ENCODE measurements around the gene ANKRD63. TPM values are rescaled to one million over a fixed set of nuclear protein-coding genes. Genes with fewer than 3 reads are reported as not detected.

ANKRD63 gene
- polyA plus RNA-seq, 3 donors, result not detected

GRCh38 chr15:40313531-40314398 lies 30.9 kb upstream of the ANKRD63 start:
- H2AFZ ChIP-seq (ENCODE audit: insufficient read depth, low read depth, low read length, poor library complexity, severe bottlenecking), result no peak overlapping the region
- Mint-ChIP-seq H3K4me3 (peak overlapping the region in 1 of 2 donors; percentile 59), H3K9me3 (no peaks in the 10 kb centered on the region), H3K4me1 (peaks cover 35% of the 10 kb centered on the region), H3K36me3 (peaks cover 0 to 2% of the 10 kb centered on the region in 2 donors), H3K27me3 (ENCODE audit: low read depth in 3 of 3) (peaks cover 15 to 21% (median 16%) of the 10 kb centered on the region in 3 donors), H3K27ac (peak overlapping the region in 4 of 7 donors; percentile 35 to 83 (median 75))
- H3K4me1 ChIP-seq (ENCODE audit: control insufficient read depth in 1 of 2, insufficient read depth in 2 of 2, low read length in 2 of 2), result peaks cover 28% of the 10 kb centered on the region in 2 donors
- peak overlapping the region; percentile 3 for H3K4me2 ChIP-seq (replicated peaks; ENCODE audit: extremely low read depth, low read length, poor library complexity, severe bottlenecking)
- no peak overlapping the region for H3K4me3 ChIP-seq (replicated peaks in 1 of 3; ENCODE audit: low read depth in 2 of 3, low read length in 3 of 3)
- no peak overlapping the region for H3K27ac ChIP-seq (ENCODE audit: low read depth in 1 of 2, low read length in 2 of 2)
- H3K27me3 ChIP-seq (ENCODE audit: control insufficient read depth in 2 of 2, insufficient read depth in 2 of 2, low read length in 2 of 2), result peaks cover 4 to 10% of the 10 kb centered on the region in 2 donors
- peak; percentile 59 to 68 (median 64) for DNase-seq
- no peak for TF ChIP-seq CTCF (IDR thresholded peaks at IDR 0.05)
- H4K20me1 ChIP-seq (ENCODE audit: insufficient read depth, low read length), result peaks cover 4% of the 10 kb centered on the region
- H3K79me2 ChIP-seq (ENCODE audit: insufficient read depth, low read length), result peaks cover 10% of the 10 kb centered on the region
- H3K9me3 ChIP-seq (replicated peaks in 1 of 2; ENCODE audit: control insufficient read depth in 1 of 2, insufficient read depth in 1 of 2, low read length in 2 of 2), result no peaks in the 10 kb centered on the region
- WGBS (ENCODE audit: insufficient coverage), result 29% methylated on average over 9 of the region's 10 CpGs
- H3K36me3 ChIP-seq (replicated peaks in 1 of 2; ENCODE audit: control insufficient read depth in 1 of 2, insufficient read depth in 2 of 2, low read length in 2 of 2), result no peaks in the 10 kb centered on the region
- H3K9ac ChIP-seq (ENCODE audit: insufficient read depth, low read length, poor library complexity, severe bottlenecking), result no peak overlapping the region
- intact Hi-C loops (cut with micrococcal nuclease), result loop anchor here (5.0 kb wide), 1 partner anchor 36 kb away; no protein-coding TSS in a partner anchor

- peaks cover 30 to 37% of the 10 kb centered on the region in 2 donors for H3K4me1 ChIP-seq (ENCODE audit: control insufficient read depth in 1 of 2, insufficient read depth in 2 of 2, low read length in 2 of 2)
- no peak overlapping the region for H3K9ac ChIP-seq (ENCODE audit: insufficient read depth, low read length, poor library complexity, severe bottlenecking)
- H3K27me3 ChIP-seq (ENCODE audit: control insufficient read depth in 2 of 2, insufficient read depth in 2 of 2, low read length in 2 of 2), result peaks cover 4 to 10% of the 10 kb centered on the region in 2 donors
- Mint-ChIP-seq H3K4me1 (peaks cover 40% of the 10 kb centered on the region), H3K36me3 (peaks cover 0 to 2% of the 10 kb centered on the region in 2 donors), H3K27ac (no peak overlapping the region), H3K27me3 (ENCODE audit: low read depth in 3 of 3) (peaks cover 15 to 21% (median 16%) of the 10 kb centered on the region in 3 donors), H3K9me3 (no peaks in the 10 kb centered on the region), H3K4me3 (no peak overlapping the region)
- no peak overlapping the region for H3K4me3 ChIP-seq (replicated peaks in 1 of 3; ENCODE audit: low read depth in 2 of 3, low read length in 3 of 3)
- H2AFZ ChIP-seq (ENCODE audit: insufficient read depth, low read depth, low read length, poor library complexity, severe bottlenecking), result no peak overlapping the region
- no peaks in the 10 kb centered on the region for H3K9me3 ChIP-seq (replicated peaks in 1 of 2; ENCODE audit: control insufficient read depth in 1 of 2, insufficient read depth in 1 of 2, low read length in 2 of 2)
- no peak overlapping the region for H3K27ac ChIP-seq (ENCODE audit: low read depth in 1 of 2, low read length in 2 of 2)
- H3K4me2 ChIP-seq (replicated peaks; ENCODE audit: extremely low read depth, low read length, poor library complexity, severe bottlenecking), result no peak overlapping the region
- H3K36me3 ChIP-seq (replicated peaks in 1 of 2; ENCODE audit: control insufficient read depth in 1 of 2, insufficient read depth in 2 of 2, low read length in 2 of 2), result no peaks in the 10 kb centered on the region
- intact Hi-C loops (cut with micrococcal nuclease), result loop anchor here (5.0 kb wide), 1 partner anchor 35 kb away; no protein-coding TSS in a partner anchor
- 95% methylated on average over 8 of the region's 10 CpGs for WGBS (ENCODE audit: insufficient coverage)
- H4K20me1 ChIP-seq (ENCODE audit: insufficient read depth, low read length), result peaks cover 4% of the 10 kb centered on the region
- TF ChIP-seq CTCF (IDR thresholded peaks at IDR 0.05), result no peak
- DNase-seq, result no peak
- peaks cover 18% of the 10 kb centered on the region for H3K79me2 ChIP-seq (ENCODE audit: insufficient read depth, low read length)
Measured at GRCh38 chr15:40312370-40313158, 29.7 kb upstream of the ANKRD63 start.

Measured in CD14-positive monocyte (primary cell).